GM12891 (cell line): ENCODE measurements around the gene TUBA8.

Source experiments
- DNase-seq: peaks from one replicate; pipeline ENCODE4 v3.0.0; 2011; ENCODE audit warnings: low spot score; ENCODE audit not compliant: insufficient read length
- FAIRE-seq: peaks from 2 replicates; lab custom pipeline; 2011; peaks lifted over from hg19 to GRCh38; lab: Jason Lieb, UNC
- PAX5 ChIP-seq: IDR thresholded peaks from 2 replicates; pipeline ENCODE4 v1.6.1; 2011; ENCODE audit warnings: low read length, moderate library complexity, mild to moderate bottlenecking; ENCODE audit not compliant: insufficient read depth, severe bottlenecking
- POLR2A ChIP-seq: IDR thresholded peaks from 2 replicates; pipeline ENCODE4 v1.6.1; 2011; ENCODE audit warnings: low read depth, low read length, control low read depth
- POLR2AphosphoS5 ChIP-seq: IDR thresholded peaks from 2 replicates; pipeline ENCODE4 v1.6.1; 2011; ENCODE audit warnings: low read depth, low read length, control low read depth
- POU2F2 ChIP-seq: IDR thresholded peaks from 2 replicates; pipeline ENCODE4 v1.6.1; 2011; ENCODE audit warnings: low read depth, mild to moderate bottlenecking, control low read depth, low read length, moderate library complexity
- SPI1 ChIP-seq: IDR thresholded peaks from 2 replicates; pipeline ENCODE4 v1.6.1; 2011; ENCODE audit warnings: low read depth, low read length, control low read depth
- TAF1 ChIP-seq: IDR thresholded peaks from 2 replicates; pipeline ENCODE4 v1.6.1; 2011; ENCODE audit warnings: low read depth, low read length, control low read depth

The TUBA8 gene

GRCh38 chr22:18113680-18114394 lies 3.2 kb downstream of the TUBA8 start:
- TF ChIP-seq POU2F2, result no peak
- 0 out of 2 replicates have a peak, but pooled peaks have one; percentile 12 for TF ChIP-seq SPI1
- no peak for DNase-seq
- FAIRE-seq, result peak; percentile 66

- no peak for FAIRE-seq
- TF ChIP-seq PAX5 (no peak), POLR2AphosphoS5 (no peak), SPI1 (no peak), TAF1 (no peak), POU2F2 (no peak), POLR2A (no peak)
- no peak for DNase-seq
Measured at GRCh38 chr22:18114495-18114894, 3.9 kb downstream of the TUBA8 start.

DNA sequence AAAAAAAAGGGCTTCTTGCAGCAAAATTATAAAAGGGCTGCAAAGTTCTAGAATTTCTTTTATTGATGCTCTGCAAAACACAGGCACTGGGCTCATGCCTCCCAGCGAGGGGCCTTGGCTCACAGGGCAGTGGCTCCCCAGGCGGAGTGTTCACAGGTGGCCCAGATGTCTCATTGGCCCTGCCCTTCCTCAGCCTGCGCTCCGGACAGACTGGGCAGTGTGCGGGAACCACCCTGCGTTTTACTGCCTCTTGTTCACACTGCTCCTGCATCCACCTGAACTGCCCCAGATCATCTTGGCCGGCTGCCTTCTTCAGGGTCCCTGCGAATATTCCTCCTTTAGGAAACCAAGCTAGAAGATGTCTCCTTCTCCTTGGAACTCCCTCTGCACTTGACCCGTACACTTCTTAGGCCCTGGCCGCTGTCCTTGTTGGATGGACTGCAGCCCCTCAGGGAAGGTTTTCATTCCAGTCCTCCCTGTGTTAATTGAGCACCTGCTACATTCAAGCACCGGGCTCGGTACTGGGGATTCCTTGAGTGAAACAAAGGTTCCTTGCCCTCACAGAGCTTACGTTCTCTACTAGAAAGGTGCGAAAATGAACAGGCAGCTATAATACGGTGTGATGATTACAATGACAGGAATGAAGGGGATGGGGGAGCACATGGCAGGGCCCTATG lies 4.5 kb downstream of the TUBA8 start:
- TF ChIP-seq SPI1 (no peak), TAF1 (no peak), PAX5 (no peak), POLR2AphosphoS5 (no peak), POLR2A (no peak), POU2F2 (no peak)
- no peak for DNase-seq
- peak; percentile 64 for FAIRE-seq

DNA sequence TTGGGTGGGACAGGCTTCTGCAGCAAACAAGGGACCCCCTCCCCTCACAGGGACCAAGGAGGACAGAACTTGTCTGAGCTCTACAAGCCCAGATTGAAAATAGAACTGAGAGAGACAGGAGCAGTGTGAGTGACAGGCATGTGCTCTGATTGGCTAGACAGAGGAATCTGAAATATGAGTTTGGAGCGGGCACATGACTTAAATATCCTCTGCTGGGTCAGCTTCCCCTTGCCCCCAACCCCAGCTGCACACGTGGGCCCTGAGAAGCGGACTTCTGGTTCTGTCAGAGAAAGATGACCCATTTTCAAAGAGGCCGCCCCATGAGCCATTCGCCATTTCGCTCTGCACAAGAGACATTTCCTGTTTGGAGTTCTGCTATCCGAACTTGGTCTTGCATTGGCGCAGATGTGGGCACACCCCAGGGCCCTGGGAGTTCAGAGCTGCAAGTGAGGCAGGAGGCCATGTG lies 5.3 kb downstream of the TUBA8 start:
- TF ChIP-seq POLR2A (no peak), POU2F2 (no peak), POLR2AphosphoS5 (no peak)
- FAIRE-seq (no peak), DNase-seq (no peak)

DNA sequence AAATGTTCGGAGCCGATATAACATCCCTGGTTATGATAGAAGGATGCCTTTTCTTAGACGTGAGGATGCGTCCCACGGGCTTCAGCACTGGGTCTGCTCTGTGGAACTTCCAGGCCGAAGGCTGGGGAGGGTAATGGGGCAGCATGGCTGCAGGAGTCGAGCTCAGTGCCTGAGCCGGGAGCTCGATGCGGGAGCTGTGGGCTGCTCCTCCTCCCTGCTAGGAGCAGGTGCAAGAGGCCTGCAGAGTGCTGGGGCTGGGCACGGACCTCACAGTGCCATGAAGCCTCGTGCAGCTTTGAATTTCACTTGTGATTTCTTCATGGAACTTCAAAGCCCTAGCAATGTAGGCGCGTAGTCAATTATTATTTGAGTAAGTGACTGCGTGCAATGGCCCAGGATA lies 6.0 kb downstream of the TUBA8 start:
- TF ChIP-seq POU2F2, result no peak
- TF ChIP-seq POLR2AphosphoS5, result no peak
- TF ChIP-seq POLR2A, result no peak
- TF ChIP-seq PAX5, result no peak
- TF ChIP-seq TAF1, result no peak
- TF ChIP-seq SPI1, result no peak
- FAIRE-seq, result no peak
- DNase-seq, result no peak

GRCh38 chr22:18118345-18118915 lies 7.8 kb downstream of the TUBA8 start:
- FAIRE-seq (no peak), DNase-seq (no peak)
- TF ChIP-seq TAF1 (no peak), POLR2AphosphoS5 (no peak), POLR2A (no peak), SPI1 (no peak), PAX5 (no peak), POU2F2 (no peak)

DNA sequence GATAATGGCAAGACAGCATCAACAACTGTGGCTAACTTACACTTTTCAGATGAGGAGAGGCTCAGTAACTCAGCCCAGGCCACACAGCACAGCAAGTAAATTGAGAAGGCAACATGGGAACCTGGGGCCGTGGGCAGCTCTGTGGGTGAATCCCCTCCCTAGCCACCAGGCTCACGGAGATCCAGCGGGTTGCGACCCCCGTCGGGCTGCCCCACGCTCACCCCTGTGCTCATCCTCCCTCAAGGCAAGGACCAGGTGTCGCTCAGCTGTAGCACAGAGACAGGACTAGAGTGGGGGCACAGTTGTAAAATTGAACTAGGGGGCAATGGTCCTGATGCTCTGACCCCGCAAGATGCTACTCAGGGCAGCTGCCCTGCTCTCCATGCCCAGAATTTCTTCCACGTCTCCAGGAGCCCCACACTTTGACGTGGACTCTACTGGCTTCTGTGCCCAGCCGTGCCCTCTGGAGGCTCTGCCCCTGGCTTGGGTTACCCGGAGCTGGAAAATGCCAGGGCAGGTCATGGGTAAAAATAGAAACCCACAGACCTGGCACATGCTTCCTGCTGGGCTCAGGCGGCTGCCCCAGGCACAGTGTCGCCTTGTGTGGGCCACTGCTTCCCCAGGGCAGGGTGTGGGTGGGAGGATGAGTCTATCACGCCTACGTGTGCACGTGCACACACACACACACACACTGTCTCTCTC lies 9.0 kb downstream of the TUBA8 start:
- FAIRE-seq, result peak; percentile 74
- TF ChIP-seq TAF1, result no peak
- no peak for TF ChIP-seq POLR2AphosphoS5
- no peak for TF ChIP-seq POU2F2
- no peak for TF ChIP-seq PAX5
- no peak for TF ChIP-seq SPI1
- no peak for TF ChIP-seq POLR2A
- no peak for DNase-seq

GRCh38 chr22:18120857-18121256 lies 10.2 kb downstream of the TUBA8 start:
- FAIRE-seq (no peak), DNase-seq (no peak)
- no peak for TF ChIP-seq POU2F2
- no peak for TF ChIP-seq PAX5
- TF ChIP-seq POLR2A, result no peak
- TF ChIP-seq POLR2AphosphoS5, result no peak

GRCh38 chr22:18121506-18121905 lies 10.9 kb downstream of the TUBA8 start:
- no peak for DNase-seq
- no peak for TF ChIP-seq POLR2AphosphoS5
- TF ChIP-seq SPI1, result no peak
- TF ChIP-seq TAF1, result no peak
- no peak for TF ChIP-seq POLR2A
- TF ChIP-seq POU2F2, result no peak
- no peak for TF ChIP-seq PAX5
- no peak for FAIRE-seq
